ENCODE results near the gene FMO2. TPM values are rescaled to one million over a fixed set of nuclear protein-coding genes. Genes with fewer than 3 reads are reported as not detected.
"Not testable (repeated sequence)": the region's sequence is repeated elsewhere in the genome, so short reads cannot be mapped to it uniquely, and the experiment has no call there.

The FMO2 gene
- total RNA-seq, 1 donor from 2014 or later: 14.0 TPM

- no peak for DNase-seq (ENCODE audit: extremely low spot score in 2 of 2)
- Histone ChIP-seq H3K4me3 (no peak overlapping the region), H3K4me1 (no peaks in the 10 kb centered on the region), H3K36me3 (no peaks in the 10 kb centered on the region), H3K27ac (no peak overlapping the region), H3K27me3 (no peaks in the 10 kb centered on the region), H3K9me3 (no peaks in the 10 kb centered on the region)
- intact Hi-C loops (cut with DNase I): loop anchor here (10.0 kb wide), 1 partner anchor 257 kb away; no protein-coding TSS in a partner anchor
- TF ChIP-seq POLR2A (IDR thresholded peaks at IDR 0.05): no peak
Measured at GRCh38 chr1:171231326-171231725, 46.2 kb downstream of the FMO2 start.

DNA sequence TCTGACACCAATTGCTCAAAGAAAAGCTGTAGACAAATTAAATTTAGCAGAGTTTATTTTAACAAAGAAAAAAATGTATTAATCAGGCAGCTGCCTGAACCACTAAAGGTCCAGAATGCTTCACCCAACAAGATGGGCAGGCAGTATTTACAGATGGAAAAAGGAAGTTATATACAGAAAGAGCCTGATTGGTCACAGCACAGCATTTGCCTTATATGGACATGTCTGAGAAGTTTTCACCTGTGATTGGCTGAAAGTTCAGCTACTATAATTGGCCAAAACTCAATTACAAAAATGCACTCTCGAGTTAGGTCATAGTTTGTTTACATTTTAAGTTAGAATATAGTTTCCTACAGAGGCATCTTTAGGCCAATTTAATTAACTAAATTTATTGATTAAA, 48.1 kb downstream of the FMO2 start:
- TF ChIP-seq CTCF (IDR thresholded peaks at IDR 0.05) (no peak), POLR2A (IDR thresholded peaks at IDR 0.05) (no peak)
- Histone ChIP-seq H3K9me3 (no peaks in the 10 kb centered on the region), H3K4me3 (no peak overlapping the region), H3K27ac (no peak overlapping the region), H3K36me3 (no peaks in the 10 kb centered on the region), H3K27me3 (no peaks in the 10 kb centered on the region), H3K4me1 (no peaks in the 10 kb centered on the region)
- intact Hi-C loops (cut with DNase I): loop anchor here (10.0 kb wide), 1 partner anchor 258 kb away; no protein-coding TSS in a partner anchor
- DNase-seq (ENCODE audit: extremely low spot score in 2 of 2): no peak

DNA sequence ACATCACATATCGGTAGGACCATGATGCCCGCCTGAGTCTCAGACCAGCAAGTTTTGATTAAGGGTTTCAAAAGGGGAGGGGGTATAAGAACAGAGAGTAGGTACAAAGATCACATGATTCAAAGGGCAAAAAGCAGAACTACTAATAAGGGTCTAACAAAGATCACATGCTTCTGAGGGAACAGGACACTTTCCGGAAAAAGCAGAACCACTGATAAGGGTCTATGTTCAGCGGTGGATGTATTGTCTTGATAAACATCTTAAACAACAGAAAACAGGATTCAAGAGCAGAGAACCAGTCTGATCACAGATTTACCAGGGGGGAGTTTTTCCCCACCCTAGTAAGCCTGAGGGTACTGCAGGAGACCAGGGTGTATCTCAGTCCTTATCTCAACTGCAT, 51.1 kb downstream of the FMO2 start:
- H3K4me3 ChIP-seq; DNase-seq (ENCODE audit: extremely low spot score in 2 of 2); H3K36me3 ChIP-seq; H3K9me3 ChIP-seq; H3K27ac ChIP-seq; H3K27me3 ChIP-seq; H3K4me1 ChIP-seq: not testable (repeated sequence)
- intact Hi-C loops (cut with DNase I): loop anchor here (10.0 kb wide), 1 partner anchor 261 kb away; no protein-coding TSS in a partner anchor

- Histone ChIP-seq H3K9me3 (peaks cover 4% of the 10 kb centered on the region), H3K4me3 (no peak overlapping the region), H3K27me3 (no peaks in the 10 kb centered on the region), H3K36me3 (no peaks in the 10 kb centered on the region), H3K4me1 (no peaks in the 10 kb centered on the region), H3K27ac (no peak overlapping the region)
- intact Hi-C loops (cut with DNase I): no loop called here
- TF ChIP-seq POLR2AphosphoS5 (IDR thresholded peaks at IDR 0.05; ENCODE audit: insufficient read depth in 1 of 2, low read depth in 1 of 2) (no peak), CTCF (IDR thresholded peaks at IDR 0.05) (no peak), POLR2A (IDR thresholded peaks at IDR 0.05) (no peak)
- DNase-seq (ENCODE audit: extremely low spot score in 2 of 2): no peak
Measured at GRCh38 chr1:171243878-171244277, 58.8 kb downstream of the FMO2 start.

DNA sequence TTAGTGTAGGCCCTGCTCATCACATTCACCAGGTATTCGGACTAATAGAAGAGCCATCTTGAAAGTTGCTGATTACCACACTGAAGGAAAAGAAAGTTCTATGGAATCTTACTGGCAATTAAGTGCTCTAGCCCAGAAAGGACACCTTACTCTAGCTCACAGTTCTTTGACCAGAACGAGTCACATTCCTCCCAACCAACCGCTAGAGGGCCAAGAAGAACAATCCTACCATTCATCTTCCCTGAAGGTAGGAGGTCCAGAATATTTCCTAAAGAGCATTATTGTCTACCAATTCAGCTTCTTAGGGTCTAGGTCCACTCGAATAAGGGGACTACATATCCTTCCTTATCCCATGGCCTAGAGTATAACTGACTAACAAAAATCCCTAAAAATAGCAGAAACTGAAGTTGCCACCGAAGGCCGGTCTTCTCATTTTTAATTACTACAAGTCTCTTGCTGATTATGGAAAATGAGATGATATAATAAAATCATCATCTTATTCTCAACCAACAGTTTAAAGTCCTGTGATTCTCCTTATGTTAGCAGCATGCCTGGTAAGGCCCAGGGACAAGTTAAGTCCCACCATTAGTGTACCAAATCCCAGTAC, 60.5 kb downstream of the FMO2 start:
- Histone ChIP-seq H3K36me3 (no peaks in the 10 kb centered on the region), H3K4me3 (no peak overlapping the region), H3K9me3 (no peaks in the 10 kb centered on the region), H3K27me3 (no peaks in the 10 kb centered on the region), H3K4me1 (no peaks in the 10 kb centered on the region), H3K27ac (no peak overlapping the region)
- intact Hi-C loops (cut with DNase I): loop anchor here (5.0 kb wide), 1 partner anchor 67 kb away; the partner anchor contains the start of gene FMO4
- DNase-seq (ENCODE audit: extremely low spot score in 2 of 2): no peak
- TF ChIP-seq CTCF (IDR thresholded peaks at IDR 0.05): peak; percentile 50 to 64 (median 64)
- no peak for TF ChIP-seq POLR2AphosphoS5 (IDR thresholded peaks at IDR 0.05; ENCODE audit: insufficient read depth in 1 of 2, low read depth in 1 of 2)

GRCh38 chr1:171247501-171247900, 62.4 kb downstream of the FMO2 start:
- intact Hi-C loops (cut with DNase I): loop anchor here (5.0 kb wide), 1 partner anchor 65 kb away; the partner anchor contains the start of gene FMO4
- TF ChIP-seq POLR2AphosphoS5 (IDR thresholded peaks at IDR 0.05; ENCODE audit: insufficient read depth in 1 of 2, low read depth in 1 of 2) (no peak), POLR2A (IDR thresholded peaks at IDR 0.05) (no peak), CTCF (IDR thresholded peaks at IDR 0.05) (no peak)
- no peak for DNase-seq (ENCODE audit: extremely low spot score in 2 of 2)
- Histone ChIP-seq H3K4me3 (no peak overlapping the region), H3K36me3 (no peaks in the 10 kb centered on the region), H3K4me1 (peaks cover 9% of the 10 kb centered on the region), H3K27ac (no peak overlapping the region), H3K27me3 (no peaks in the 10 kb centered on the region), H3K9me3 (no peaks in the 10 kb centered on the region)

Data from vagina (tissue), 2 donors.